Fibroblast of skin of abdomen (primary cell): ENCODE data around the gene ALG2.
A peak's percentile ranks its signal among the peaks of the same experiment; 100 is the strongest.

Source experiments
- DNase-seq: peaks from one replicate; pipeline ENCODE4 v3.0.0-alpha.2; 2013

Gene ALG2

DNA sequence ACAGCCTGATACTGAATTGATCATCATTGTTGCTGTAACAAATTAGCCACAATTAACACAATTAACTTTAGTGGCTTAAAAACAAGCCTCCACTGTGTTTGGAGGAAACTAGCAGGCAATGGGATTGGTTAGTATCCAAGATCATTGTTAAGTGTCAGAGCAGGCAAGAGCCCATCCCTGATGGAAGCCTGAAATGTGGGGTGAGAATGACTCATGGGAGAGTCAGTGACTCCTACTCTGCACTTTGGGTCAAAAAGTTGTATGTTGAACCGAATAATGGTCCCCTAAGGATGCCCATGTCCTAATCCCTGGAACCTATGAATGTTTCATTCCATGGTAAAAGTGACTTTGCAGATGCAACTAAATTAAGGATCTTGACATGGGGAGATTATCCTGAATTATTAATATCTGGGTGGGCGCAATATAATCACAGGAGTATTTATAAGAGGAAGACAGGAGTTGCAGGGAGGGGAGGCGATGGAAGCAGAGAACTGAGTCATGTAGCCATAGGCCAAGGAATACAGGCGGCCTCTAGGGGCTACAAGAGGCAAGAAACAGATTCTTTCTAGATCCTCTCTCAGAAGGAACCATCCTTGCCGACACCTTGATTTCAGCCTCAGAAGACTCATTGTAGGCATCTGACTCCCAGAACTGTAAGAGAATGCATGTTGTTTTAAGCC, 28.8 kb downstream of the ALG2 start:
- peak; percentile 23 for DNase-seq

DNA sequence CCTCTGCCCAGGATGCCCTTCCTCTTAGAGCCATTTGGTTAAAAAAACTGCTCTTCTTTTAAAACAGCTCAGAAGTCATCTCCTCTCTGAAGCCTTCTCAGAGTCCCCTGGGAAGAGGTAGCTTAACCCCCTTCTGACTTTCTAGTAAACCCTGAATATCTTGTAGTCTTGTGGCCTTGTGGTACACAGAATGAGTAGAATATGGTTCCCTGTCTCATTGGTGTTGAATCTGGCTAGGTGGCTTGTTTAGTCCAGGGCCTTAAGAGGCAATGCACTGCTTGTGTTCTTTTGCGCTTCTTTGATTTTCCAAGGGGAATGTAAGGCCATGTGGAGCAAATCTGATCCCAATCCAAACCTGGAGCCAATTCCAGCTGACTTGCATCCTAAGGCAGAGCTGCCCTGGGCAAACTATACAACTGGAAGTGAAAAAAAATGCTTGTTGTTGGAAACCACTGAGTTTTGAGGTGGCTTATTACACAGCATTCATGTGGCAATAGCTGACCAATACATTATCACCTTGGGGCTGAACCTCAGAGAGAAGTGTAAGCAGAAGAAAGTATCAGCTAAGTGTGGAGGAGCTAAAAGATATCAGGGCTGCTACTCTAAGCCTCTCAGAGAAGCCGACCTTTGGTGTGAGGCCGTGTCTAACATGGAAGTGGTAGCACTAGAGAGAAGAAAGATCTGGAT, 31.0 kb downstream of the ALG2 start:
- no peak for DNase-seq

DNA sequence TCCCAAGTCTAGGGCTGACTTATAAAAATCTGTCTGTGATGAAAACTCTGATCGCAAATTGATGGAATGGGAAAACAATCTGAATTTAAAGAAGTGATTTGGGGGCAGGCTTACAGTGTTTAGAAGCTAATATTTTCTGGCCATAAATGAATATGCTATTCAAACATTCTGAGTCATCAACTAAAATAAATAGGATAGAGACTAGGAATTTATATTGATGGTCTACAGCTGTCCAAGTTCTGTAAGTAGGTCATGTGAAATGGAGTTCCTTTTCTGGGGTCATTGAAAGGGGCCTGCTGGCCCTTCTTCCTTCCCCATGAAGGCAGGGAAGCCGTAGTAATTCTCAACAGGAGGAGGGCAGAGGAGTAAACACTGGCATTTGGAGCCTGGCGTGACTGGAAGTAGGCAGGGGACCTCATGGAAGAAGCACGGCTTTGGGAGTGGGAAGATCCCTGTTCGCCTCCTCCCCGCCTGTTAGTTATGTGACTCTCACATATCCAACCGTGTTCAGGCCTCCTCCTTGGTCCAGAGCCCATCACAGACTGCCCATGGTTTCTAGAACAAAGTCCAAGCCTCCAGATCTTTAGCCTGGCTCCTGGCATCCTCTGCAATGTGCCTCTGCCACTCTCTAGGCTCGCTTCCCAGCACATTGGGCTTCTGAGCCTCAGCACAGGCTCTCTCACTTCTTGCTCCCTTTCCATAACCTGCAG, 31.7 kb downstream of the ALG2 start:
- no peak for DNase-seq

DNA sequence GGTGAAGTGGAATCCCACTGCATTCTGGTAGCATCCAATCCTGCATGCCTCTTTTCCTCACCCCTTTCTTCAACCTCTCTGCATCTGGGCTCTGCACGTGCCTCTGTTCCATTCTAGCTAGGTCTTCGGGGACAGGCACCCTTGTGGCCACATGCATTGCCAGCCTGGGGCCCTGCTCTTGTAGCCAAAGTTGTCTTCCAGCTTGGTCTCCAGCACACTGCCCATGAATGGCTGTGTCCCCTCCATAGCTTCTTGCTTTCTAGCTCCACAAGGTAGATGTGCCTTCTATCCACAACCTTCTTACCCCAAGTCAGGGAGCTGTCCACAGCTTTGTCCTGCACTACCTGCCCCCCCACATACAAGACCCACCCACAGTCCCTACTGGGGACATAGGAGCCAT, 32.6 kb downstream of the ALG2 start:
- no peak for DNase-seq

DNA sequence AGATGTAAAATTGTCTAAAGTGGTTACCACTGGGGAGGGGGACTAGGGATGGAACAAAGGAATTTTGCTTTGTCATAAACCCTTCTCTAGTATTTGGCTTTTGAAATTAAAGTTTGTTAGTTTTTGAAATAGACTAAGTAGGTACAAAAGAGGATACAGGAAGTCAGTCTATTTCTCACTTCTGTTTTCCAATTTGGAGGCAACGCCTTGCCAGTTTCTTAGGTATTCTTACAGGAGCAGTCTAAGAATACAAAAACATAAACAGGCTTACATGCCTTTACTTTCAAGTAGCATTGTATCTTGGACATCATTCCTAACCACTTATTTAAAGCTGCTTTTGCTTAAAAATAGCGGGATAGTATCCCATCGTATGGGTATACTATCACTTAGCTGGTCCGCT, 34.4 kb downstream of the ALG2 start:
- DNase-seq, result no peak

DNA sequence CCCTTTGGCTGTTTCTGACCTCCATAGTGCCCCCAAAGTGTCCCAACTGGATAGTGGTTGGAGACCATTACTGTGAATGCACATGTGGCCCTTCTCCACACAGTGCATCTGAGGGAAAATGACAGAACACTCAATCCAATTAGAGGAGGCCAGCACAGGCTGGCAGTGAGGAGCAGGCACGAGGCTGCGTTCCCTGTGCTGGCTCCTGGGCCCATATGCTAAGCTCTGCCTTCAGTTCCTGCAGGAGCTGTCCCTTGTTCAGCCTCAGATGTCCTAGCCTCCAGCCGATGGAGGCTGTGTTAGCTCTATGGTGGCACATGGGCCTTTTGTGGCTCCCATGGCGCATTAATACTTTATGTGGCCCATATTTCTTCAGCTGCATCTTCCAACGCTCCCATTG, 35.8 kb downstream of the ALG2 start:
- DNase-seq, result no peak

DNA sequence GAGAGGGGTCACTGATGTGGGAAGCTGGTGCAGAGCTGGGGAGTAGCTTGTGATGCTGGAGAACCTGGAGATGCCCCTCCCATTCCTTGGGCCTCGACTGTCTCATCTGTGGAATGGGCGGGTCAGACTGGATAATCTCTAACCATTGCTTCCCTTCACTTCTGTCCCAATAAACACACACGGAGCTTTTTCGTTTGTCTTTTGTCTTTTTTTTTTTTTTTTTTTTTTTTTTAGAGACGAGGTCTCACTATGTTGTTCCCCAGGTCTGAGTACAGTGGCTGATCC, 36.5 kb downstream of the ALG2 start:
- DNase-seq, result no peak

DNA sequence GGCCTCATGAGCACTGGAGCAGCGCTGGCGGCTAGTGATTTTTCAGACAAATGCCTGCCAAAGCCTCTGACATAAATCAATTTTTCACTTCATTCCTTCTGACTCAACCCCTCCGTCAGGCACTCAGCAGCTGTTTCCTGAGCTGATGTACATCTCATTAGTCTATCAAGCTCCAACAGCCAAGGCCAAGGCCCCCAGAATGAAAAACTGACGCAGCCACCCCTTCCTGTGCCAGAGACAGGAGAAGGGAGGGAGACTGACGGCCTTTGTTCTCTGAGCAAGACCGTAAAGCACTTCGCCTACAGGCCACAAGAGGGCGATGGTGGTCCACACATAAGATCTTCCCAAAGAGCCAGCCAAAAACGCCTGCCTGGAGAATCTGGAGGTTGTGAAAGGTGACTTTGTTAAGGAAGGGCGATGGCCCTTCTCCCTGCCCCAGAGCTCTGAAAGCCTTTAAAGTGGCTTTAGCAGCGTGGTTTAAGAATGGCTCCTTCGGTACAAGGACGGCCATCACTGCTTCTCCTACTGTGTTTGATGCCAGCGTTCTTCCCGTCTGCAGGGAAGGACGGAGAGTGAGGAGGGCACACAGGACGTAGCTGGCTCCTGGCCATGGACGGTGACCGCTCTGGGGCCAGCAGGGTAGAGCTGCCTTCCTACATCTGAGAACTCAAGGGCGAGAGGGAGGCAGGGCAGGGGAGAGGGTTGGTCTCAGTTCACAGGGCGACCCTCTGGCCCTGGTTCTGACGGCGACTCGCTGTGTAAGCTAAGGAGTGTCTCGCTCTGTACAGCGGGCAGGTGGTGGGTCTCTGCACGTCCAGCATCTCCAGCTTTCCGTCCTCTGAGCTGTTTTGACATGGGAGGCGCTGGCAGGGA, 37.0 kb downstream of the ALG2 start:
- peak; percentile 99 for DNase-seq

DNA sequence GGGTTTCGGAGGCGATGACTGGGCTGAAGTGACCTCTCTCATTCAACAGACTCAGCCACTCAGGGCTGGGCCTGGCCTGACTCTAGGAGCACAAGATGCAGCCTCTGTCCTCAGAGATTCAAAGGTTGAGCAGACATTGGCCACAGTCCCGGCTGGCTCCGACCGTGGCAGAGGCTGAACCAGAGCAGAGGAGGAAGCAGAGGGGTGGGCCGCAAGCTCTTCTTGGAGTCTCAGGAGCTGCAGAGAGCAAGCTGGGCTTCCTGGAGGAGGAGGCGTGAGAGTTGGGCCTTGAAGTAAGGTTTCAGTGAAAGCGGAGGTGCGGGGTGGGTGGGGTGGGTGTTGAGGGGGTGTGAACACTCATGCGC, 37.6 kb downstream of the ALG2 start:
- DNase-seq, result no peak

DNA sequence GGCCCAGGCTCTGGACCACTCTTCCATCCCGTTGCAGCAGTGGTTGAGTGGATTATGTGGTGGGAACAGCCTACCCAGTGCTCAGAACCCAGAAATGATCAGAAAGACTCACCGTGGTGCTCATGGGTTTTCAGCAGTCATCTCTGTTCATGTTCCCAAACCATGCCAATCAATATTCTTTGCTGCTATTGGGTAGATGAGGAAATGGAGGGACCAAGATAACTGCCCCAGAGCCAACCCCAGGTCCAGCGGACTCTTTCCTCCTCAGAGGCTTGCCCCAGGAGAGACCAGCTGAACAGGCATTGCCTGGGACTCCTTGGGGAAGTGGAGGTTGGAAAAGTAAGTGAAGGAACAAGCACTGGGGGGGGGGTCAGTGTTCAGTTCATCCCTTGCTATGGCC, 38.1 kb downstream of the ALG2 start:
- no peak for DNase-seq

DNA sequence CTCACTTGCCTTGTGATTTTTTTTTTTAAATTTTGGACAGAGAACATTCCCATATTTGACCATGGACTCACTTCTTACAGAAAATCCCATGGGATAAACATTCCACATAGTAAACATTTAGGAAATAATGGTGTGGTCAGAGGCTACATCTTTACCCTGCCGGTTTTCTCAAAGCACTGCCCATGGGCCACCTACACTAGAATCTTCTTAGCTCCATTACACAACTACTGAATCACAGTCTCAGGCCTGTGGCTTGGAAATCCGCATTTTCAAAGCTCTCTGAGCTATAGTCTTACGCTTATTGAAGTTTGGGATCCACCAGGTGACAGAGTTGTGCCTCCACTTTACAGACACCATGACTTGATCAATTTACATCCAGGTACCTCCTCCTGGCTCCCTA, 39.4 kb downstream of the ALG2 start:
- DNase-seq, result no peak

DNA sequence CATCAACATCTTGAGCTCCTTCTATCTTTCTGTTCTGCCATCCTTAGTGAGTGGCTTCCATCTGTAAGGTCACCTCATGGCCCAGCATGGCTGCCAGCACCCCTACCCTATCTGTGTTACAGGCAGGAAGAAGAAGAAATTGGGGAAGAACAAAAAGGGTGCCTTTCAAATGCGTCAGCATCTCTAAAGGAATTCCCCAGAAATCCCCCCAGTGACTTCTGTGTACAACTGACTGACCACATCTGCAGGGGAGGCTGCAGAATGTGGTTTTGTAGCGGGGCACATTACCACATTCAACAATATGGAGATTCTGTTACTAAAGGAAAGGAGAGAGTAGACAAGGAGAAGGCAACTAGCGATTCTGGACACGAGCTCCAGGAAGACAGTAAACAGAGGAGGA, 40.1 kb downstream of the ALG2 start:
- DNase-seq, result peak; percentile 78

DNA sequence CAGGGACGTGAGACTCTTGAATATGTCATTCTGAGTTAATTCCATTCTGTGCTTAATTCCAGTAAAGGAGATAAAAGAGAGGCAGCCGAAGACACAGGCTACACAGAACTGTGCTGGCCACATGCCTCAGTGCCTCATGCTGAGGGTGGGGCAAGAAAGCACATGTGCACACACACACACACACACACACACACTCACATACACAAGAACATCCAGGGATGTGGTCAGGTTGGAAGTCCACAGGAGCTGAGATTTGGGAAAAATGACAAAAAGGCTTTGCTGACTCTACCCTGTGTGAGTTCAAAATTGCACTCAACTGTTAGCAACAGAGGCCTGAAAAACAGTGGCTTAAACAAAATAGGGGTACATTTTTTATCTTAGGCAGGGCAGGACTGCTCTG, 40.5 kb downstream of the ALG2 start:
- peak; percentile 24 for DNase-seq

DNA sequence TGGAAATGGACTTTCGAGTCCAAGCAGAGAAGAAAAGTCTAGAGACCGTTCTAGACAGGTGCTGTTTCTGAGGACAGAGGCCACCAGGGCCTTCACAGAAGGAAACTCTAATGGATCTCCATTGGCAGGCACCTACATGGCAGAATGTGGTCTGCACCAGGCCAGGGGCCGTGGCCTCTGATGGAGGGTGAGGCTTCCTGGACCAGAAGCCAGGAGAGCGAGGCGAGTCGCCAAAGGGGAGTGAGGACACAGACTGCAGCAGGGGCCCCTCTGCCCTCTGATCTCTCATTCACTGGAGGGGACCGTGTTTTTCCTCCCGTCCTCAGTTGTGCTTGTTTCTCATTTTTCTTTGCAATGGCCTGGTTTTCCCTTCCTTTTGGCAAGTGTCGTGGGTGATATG, 41.1 kb downstream of the ALG2 start:
- DNase-seq, result no peak

DNA sequence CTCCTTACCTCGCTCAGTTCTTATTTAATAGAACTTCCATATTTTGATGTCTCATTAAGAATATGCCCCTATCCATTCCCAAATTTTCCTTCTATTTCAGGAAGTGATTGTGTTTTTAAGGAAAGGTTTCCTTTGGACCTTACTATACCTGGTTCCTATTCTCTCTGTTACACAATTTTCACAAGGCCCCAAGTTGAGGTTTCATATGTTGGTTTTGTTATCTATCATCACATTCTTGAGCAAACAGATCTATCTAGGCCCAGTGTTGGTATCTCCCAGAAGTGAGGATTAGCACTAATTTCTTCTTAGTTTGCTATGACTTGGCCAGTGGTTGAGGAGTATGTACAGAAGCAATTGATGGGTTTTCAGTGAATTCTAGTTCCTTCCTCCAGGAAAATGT, 41.5 kb downstream of the ALG2 start:
- no peak for DNase-seq

DNA sequence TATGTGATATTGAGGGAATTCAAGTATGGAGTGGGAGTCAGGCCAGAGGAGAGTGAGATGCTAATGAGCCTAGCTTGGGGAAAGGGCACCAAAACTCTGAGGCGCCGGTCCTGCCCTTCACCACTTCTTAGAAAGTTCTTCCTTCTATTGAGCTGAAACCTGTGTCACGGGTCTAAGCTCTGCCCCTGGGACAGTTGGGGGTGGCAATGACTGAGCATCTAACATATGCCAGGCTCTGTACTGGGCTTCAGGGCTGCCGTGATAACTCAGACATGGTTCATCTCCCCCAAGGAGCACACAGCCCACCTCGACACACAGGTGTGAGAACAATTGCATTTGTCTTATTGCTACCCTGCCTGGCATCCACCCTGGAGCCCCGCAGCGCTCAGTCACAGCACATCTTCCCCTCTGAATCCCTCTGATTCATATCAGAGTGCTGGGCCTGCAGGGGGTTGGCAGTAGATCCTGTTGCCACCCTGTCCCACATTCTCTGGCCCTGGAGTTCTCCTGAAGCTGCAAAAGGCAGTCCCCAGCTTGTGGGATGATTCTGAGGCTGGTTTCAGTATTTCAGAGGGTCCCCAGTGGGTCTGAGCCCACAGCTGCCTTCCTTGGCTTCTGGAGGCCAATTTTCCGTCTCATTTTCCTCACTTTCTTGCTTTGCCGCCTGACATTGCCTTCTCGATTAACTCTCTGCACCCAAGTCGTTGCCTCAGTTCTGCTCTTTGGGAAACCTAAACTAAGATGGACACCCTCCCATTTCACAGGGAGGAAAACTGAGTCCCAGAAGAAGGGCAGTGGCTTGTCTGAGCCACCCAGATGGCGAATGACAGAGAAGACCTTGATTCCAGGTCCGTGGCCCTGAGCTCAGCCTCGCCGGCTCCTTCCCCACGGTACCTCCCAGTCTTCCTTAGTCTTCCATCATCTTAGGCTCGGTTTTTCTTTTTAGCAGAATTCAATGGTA, 42.5 kb downstream of the ALG2 start:
- no peak for DNase-seq

DNA sequence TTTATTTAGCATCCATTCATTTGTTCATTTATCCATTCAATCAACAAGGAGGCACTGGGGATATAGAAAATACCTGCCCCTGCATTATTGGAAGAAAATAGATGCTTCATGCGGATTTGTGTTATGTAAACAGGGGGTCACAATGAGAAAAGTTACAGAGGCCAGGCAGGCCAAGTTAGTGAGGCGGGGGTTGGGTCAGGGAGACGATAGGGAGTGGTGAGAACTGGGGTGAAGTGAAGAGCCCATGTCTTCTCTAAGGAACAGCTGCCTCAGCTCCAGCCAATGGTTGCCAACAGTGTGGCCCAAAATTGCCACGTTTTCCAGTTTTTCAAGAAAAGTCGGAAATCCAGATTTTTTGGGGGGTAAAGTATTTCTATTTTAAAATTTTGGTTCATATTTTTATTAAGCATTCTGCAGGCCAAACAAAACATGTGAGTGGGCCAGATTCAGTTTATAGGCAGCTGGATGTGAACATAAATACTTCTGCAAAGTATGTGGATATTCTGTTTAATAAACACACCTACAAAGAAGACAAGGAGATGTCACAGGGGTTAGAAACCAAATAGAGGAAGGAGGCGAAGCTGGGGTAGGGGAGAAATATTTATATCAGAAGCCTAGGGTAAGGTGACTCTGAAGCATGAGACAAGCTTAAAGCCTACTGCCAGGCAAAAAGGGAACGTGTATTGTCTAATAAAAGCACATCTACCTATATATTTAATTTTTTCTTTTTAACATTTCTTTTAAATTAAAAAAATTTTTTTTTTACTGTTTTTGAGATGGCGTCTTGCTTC, 44.0 kb downstream of the ALG2 start:
- DNase-seq, result no peak

DNA sequence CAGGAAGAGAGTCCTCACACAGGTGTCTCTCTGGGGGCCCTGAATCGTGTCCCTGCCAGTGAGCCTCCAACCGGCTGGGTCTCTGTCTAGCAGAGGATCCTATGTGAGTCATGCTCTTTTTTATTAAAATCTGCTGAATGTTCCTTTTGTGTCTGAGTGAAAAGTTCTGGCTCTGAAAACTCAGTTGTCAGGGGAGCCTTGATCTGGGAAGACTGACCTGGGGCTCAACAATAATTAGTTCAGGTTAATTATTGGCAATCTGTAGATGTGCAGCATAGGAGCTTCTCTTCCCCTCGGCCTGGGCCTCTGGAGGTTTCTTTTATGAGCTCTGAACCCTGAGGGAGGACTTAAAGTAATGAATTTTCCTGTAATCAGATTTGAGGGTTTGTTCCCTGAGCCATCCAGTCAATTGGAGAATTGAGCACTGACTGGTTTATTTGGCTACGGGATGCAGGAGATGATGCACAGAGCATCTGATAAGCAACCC, 45.2 kb downstream of the ALG2 start:
- no peak for DNase-seq

DNA sequence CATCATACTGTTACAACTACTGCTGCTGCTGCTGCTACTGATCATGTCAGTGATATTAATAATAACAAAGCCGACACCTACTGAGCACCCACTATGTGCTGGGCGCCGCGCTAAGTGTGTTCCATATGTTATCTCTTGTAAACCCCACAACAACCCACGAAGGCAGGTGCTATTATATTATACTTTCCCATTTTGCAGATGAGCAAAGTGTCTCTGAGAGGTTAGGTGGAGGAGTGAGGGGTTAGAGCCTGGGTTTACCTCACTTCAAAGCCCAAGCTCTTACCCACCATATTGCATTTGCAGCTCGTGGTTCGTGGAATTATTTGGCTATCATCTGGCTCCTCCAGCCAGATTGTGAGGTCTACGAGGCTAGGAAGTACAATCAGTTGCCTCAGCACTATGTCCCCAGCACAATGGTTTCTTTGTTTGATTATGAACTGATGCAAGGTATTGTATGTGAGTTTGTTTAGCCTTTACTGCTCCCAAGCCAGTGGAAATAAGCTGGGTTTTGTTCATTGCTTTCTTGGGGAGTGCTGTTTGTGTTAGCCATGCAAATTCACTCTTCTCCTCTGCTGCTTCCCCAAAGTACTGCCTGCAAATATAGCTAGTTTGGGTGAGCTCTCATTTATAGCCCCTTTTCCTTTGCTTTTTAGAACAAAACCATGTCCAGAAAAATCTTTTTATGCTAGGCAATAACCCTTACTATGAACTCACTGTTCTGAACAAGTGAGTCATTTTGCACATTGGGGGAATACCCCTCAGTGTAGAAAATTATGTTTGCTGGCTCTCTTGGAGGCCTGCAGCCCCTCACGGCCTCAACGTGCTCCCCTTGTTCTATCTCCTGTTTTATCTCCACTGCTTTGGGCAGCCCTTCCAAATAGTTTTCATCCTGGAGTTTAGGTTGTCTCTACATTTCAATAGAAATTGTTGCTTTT, 47.9 kb downstream of the ALG2 start:
- DNase-seq, result no peak
